Keratinocyte (primary cell): ENCODE data around the gene TIGD4. TPM values are rescaled to one million over a fixed set of nuclear protein-coding genes. Genes with fewer than 3 reads are reported as not detected.

Source experiments
- DNase-seq: peaks from one replicate; pipeline ENCODE4 v3.0.0-alpha.2; 2011; ENCODE audit warnings: low read depth, missing footprints, low spot score
- FAIRE-seq: peaks from 2 replicates; lab custom pipeline; 2011; peaks lifted over from hg19 to GRCh38; lab: Jason Lieb, UNC
- H2AFZ ChIP-seq: 2 replicates; pipeline ENCODE4 v1.6.0; 2012; ENCODE audit warnings: low read length, control low read depth, inconsistent platforms; ENCODE audit not compliant: control insufficient read depth
- H3K27ac ChIP-seq: 2 replicates; pipeline ENCODE4 v1.5.1; 2011; ENCODE audit warnings: low read length; ENCODE audit not compliant: control insufficient read depth, insufficient read depth
- H3K27me3 ChIP-seq: 3 replicates; pipeline ENCODE4 v1.6.0; 2011; ENCODE audit warnings: low read length; ENCODE audit not compliant: control insufficient read depth, insufficient read depth; ENCODE audit errors: extremely low read depth
- H3K36me3 ChIP-seq, 2 experiments: 2 replicates in 1 of 2; 3 replicates in 1 of 2; pipeline ENCODE4 v1.5.1; 2011; ENCODE audit warnings: low read length in 2 of 2, mild to moderate bottlenecking in 1 of 2; ENCODE audit not compliant: control insufficient read depth in 2 of 2, insufficient read depth in 2 of 2; ENCODE audit errors: extremely low read depth in 1 of 2
- H3K4me1 ChIP-seq: 3 replicates; pipeline ENCODE4 v1.5.1; 2011; ENCODE audit warnings: low read length; ENCODE audit not compliant: control insufficient read depth, insufficient read depth; ENCODE audit errors: extremely low read depth
- H3K4me2 ChIP-seq: 3 replicates; pipeline ENCODE4 v1.6.0; 2011; ENCODE audit warnings: low read depth, low read length; ENCODE audit not compliant: control insufficient read depth, insufficient read depth; ENCODE audit errors: extremely low read depth
- H3K4me3 ChIP-seq, 3 experiments: fragments of 200-600 bp in 1 of 3; sonication (generic) in 1 of 3; 2 replicates in 2 of 3; 3 replicates in 1 of 3; pipeline ENCODE4 v1.5.1; 2011 to 2016; ENCODE audit warnings: low read length in 3 of 3, mild to moderate bottlenecking in 3 of 3, control low read depth in 2 of 3, inconsistent platforms in 1 of 3, low read depth in 1 of 3, mixed read lengths in 1 of 3, mixed run types in 1 of 3, moderate library complexity in 1 of 3; ENCODE audit not compliant: control insufficient read depth in 2 of 3, insufficient read depth in 2 of 3; ENCODE audit errors: extremely low read depth in 1 of 3
- H3K79me2 ChIP-seq: 2 replicates; pipeline ENCODE4 v1.6.0; 2012; ENCODE audit warnings: low read length; ENCODE audit not compliant: control insufficient read depth, insufficient read depth
- H3K9ac ChIP-seq: 3 replicates; pipeline ENCODE4 v1.6.0; 2011; ENCODE audit warnings: low read length; ENCODE audit not compliant: control insufficient read depth, insufficient read depth; ENCODE audit errors: extremely low read depth
- H3K9me1 ChIP-seq: 3 replicates; pipeline ENCODE4 v1.6.0; 2011; ENCODE audit warnings: low read length; ENCODE audit not compliant: control insufficient read depth, insufficient read depth; ENCODE audit errors: extremely low read depth
- H3K9me3 ChIP-seq: 2 replicates; pipeline ENCODE4 v1.5.1; 2012; ENCODE audit warnings: low read depth, low read length; ENCODE audit not compliant: control insufficient read depth
- H4K20me1 ChIP-seq: 3 replicates; pipeline ENCODE4 v1.6.0; 2011; ENCODE audit warnings: low read length; ENCODE audit not compliant: control insufficient read depth, insufficient read depth; ENCODE audit errors: extremely low read depth
- EZH2 ChIP-seq: IDR thresholded peaks from one replicate; pipeline ENCODE4 v1.6.1; 2012; ENCODE audit warnings: inconsistent platforms, mild to moderate bottlenecking, low read length, moderate library complexity
- dilution Hi-C: fragments of 300-500 bp; cut with MboI; formaldehyde crosslinking; loops from one replicate; pipeline ENCODE4 v1.7.0; 2020; ENCODE audit warnings: low sequenced_read_pairs; ENCODE audit not compliant: extremely low pct_ligation_motif_present
- polyA plus RNA-seq, 5 experiments: library from polyadenylated mRNA; depleted of rRNA in 3 of 5; stranded (reverse) in 3 of 5; stranded (forward) in 1 of 5; unstranded in 1 of 5; fragments of >200 nt; gene quantifications; 1 replicate in 1 of 5; 2 replicates in 3 of 5; 3 replicates in 1 of 5; pipeline versions ENCODE4 v1.2.1 to v1.2.3, GENCODE V29; 2011 to 2012; ENCODE audit warnings: missing spikeins in 2 of 5, low read depth in 1 of 5, low replicate concordance in 1 of 5
- TF ChIP-seq, protein P1 (sequence below), 3 experiments: IDR thresholded peaks in 1 of 3; conservative IDR thresholded peaks in 1 of 3; optimal IDR thresholded peaks in 1 of 3; 2 replicates in 2 of 3; 3 replicates in 1 of 3; pipeline versions ENCODE3 to v1.5.1; 2011; ENCODE audit warnings: low read length in 3 of 3, mild to moderate bottlenecking in 3 of 3, moderate library complexity in 2 of 3, control low read depth in 1 of 3, inconsistent platforms in 1 of 3; ENCODE audit not compliant: insufficient read depth in 2 of 3; ENCODE audit errors: extremely low read depth in 1 of 3

TIGD4 gene
- polyA plus RNA-seq, 1 donor (not counting 4 experiments of a cell fraction or from before 2014, with no cell fraction given) = 0.21 TPM

DNA sequence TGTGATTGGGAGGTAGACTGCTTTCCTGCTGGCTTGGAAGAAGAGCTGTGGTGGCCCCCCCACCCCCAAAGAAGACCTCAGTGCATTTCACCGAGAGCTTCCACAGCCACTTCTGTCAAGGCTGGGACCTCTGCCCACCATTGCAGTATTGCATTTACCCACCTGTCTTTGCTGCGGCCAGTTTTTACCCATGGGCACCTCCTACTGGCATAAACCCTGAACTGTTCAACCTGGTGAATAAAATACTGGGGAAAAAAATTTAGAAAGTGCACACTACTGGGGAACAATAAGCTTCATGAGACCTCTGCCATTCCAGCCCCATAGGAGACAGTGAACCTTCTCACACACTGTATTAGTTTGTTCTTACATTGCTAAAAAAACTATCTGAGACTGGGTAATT is 40.5 kb upstream of the TIGD4 start:
- DNase-seq (no peak), FAIRE-seq (no peak)
- no peaks in the 10 kb centered on the region for H4K20me1 ChIP-seq
- H3K9ac ChIP-seq = no peak overlapping the region
- peaks cover 0 to 2% of the 10 kb centered on the region in 2 experiments for H3K36me3 ChIP-seq
- H3K9me1 ChIP-seq = no peaks in the 10 kb centered on the region
- no peak overlapping the region for H3K27ac ChIP-seq
- H3K79me2 ChIP-seq = no peaks in the 10 kb centered on the region
- no peaks in the 10 kb centered on the region for H3K27me3 ChIP-seq
- no peaks in the 10 kb centered on the region for H3K4me1 ChIP-seq
- TF ChIP-seq, protein P1, sequence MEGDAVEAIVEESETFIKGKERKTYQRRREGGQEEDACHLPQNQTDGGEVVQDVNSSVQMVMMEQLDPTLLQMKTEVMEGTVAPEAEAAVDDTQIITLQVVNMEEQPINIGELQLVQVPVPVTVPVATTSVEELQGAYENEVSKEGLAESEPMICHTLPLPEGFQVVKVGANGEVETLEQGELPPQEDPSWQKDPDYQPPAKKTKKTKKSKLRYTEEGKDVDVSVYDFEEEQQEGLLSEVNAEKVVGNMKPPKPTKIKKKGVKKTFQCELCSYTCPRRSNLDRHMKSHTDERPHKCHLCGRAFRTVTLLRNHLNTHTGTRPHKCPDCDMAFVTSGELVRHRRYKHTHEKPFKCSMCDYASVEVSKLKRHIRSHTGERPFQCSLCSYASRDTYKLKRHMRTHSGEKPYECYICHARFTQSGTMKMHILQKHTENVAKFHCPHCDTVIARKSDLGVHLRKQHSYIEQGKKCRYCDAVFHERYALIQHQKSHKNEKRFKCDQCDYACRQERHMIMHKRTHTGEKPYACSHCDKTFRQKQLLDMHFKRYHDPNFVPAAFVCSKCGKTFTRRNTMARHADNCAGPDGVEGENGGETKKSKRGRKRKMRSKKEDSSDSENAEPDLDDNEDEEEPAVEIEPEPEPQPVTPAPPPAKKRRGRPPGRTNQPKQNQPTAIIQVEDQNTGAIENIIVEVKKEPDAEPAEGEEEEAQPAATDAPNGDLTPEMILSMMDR (optimal IDR thresholded peaks at IDR 0.05 in 1 of 3, IDR thresholded peaks at IDR 0.05 in 1 of 3, conservative IDR thresholded peaks at IDR 0.05 in 1 of 3; ENCODE audit: extremely low read depth in 1 of 3, insufficient read depth in 2 of 3, low read length in 3 of 3) = no peak
- TF ChIP-seq EZH2 = no peak
- dilution Hi-C loops = no loop called here
- H3K4me2 ChIP-seq = no peak overlapping the region
- no peaks in the 10 kb centered on the region for H3K9me3 ChIP-seq
- H2AFZ ChIP-seq = no peak overlapping the region
- no peak overlapping the region for H3K4me3 ChIP-seq

- H3K4me3 ChIP-seq = no peak overlapping the region
- no peak overlapping the region for H3K9ac ChIP-seq
- H3K27me3 ChIP-seq = no peaks in the 10 kb centered on the region
- no peaks in the 10 kb centered on the region for H3K4me1 ChIP-seq
- no peaks in the 10 kb centered on the region for H3K9me3 ChIP-seq
- DNase-seq = no peak
- no peaks in the 10 kb centered on the region for H3K9me1 ChIP-seq
- H3K36me3 ChIP-seq = peaks cover 0 to 2% of the 10 kb centered on the region in 2 experiments
- dilution Hi-C loops = no loop called here
- no peaks in the 10 kb centered on the region for H3K79me2 ChIP-seq
- no peak overlapping the region for H3K4me2 ChIP-seq
- H2AFZ ChIP-seq = no peak overlapping the region
- no peak for TF ChIP-seq EZH2
- TF ChIP-seq, protein P1 (optimal IDR thresholded peaks at IDR 0.05 in 1 of 3, IDR thresholded peaks at IDR 0.05 in 1 of 3, conservative IDR thresholded peaks at IDR 0.05 in 1 of 3; ENCODE audit: extremely low read depth in 1 of 3, insufficient read depth in 2 of 3, low read length in 3 of 3) = no peak
- no peak for FAIRE-seq
- H4K20me1 ChIP-seq = no peaks in the 10 kb centered on the region
- no peak overlapping the region for H3K27ac ChIP-seq
Measured at GRCh38 chr4:152819026-152819645, 39.6 kb upstream of the TIGD4 start.
